Activated B cell treated with CpG ODN at 0.5 μM for 24 hours (primary cell): ENCODE data around the gene GABRG3. TPM values are rescaled to one million over a fixed set of nuclear protein-coding genes. Genes with fewer than 3 reads are reported as not detected.

Experiments used
- ATAC-seq: fragments of 200-7000 bp; cut with Tn5 transposase; one replicate; pipeline ENCODE4 v1.10.0; 2021; ENCODE audit warnings: low read depth, mild to moderate bottlenecking, moderate library complexity
- CTCF ChIA-PET: fragments of 350-600 bp; sonication (Branson Sonifier 250); formaldehyde crosslinking; loops from one replicate; lab custom pipeline; 2021; ENCODE audit warnings: antibody characterized with exemption; lab: Charles Lee
- POLR2A ChIA-PET: fragments of 350-600 bp; sonication (Branson Sonifier 250); formaldehyde crosslinking; loops from one replicate; lab custom pipeline; 2021; ENCODE audit warnings: antibody characterized with exemption; lab: Charles Lee
- DNase-seq: peaks from one replicate; pipeline ENCODE4 v3.0.0; 2022
- H3K27ac Mint-ChIP-seq: one replicate; pipeline ENCODE4 v1.8.0; 2020; ENCODE audit warnings: mixed read lengths
- H3K27me3 Mint-ChIP-seq: one replicate; pipeline ENCODE4 v1.8.0; 2021; ENCODE audit warnings: mixed read lengths
- H3K36me3 Mint-ChIP-seq: one replicate; pipeline ENCODE4 v1.8.0; 2021; ENCODE audit warnings: low read depth, mixed read lengths
- H3K4me1 Mint-ChIP-seq: one replicate; pipeline ENCODE4 v1.8.0; 2021; ENCODE audit warnings: mixed read lengths
- H3K4me3 Mint-ChIP-seq: one replicate; pipeline ENCODE4 v1.8.0; 2020; ENCODE audit warnings: mild to moderate bottlenecking, mixed read lengths
- H3K9me3 Mint-ChIP-seq: one replicate; pipeline ENCODE4 v1.8.0; 2020; ENCODE audit warnings: mixed read lengths
- CTCF ChIP-seq: fragments of 200-600 bp; IDR thresholded peaks from one replicate; pipeline ENCODE4 v1.8.0; 2022; ENCODE audit warnings: antibody characterized with exemption, mild to moderate bottlenecking
- intact Hi-C: fragments of 100-400 bp; cut with micrococcal nuclease; formaldehyde crosslinking; loops from one replicate; pipeline ENCODE4 v1.15.1; 2024
- total RNA-seq: library from RNA; stranded (reverse); gene quantifications from 2 replicates; pipeline ENCODE4 v1.2.3, GENCODE V29; 2022

Gene GABRG3
- total RNA-seq, 1 donor from 2014 or later: not detected

GRCh38 chr15:27352136-27352535 lies 381.2 kb downstream of the GABRG3 start:
- Mint-ChIP-seq H3K36me3 (no peaks in the 10 kb centered on the region), H3K4me3 (no peak overlapping the region), H3K27ac (no peak overlapping the region), H3K27me3 (no peaks in the 10 kb centered on the region), H3K9me3 (no peaks in the 10 kb centered on the region), H3K4me1 (no peaks in the 10 kb centered on the region)
- ChIA-PET CTCF (no interaction called here), POLR2A (no interaction called here)
- DNase-seq (no peak), ATAC-seq (no peak)
- no peak for TF ChIP-seq CTCF
- intact Hi-C loops: no loop called here

- Mint-ChIP-seq H3K4me3 (no peak overlapping the region), H3K9me3 (no peaks in the 10 kb centered on the region), H3K27ac (no peak overlapping the region), H3K27me3 (no peaks in the 10 kb centered on the region), H3K36me3 (no peaks in the 10 kb centered on the region), H3K4me1 (no peaks in the 10 kb centered on the region)
- ChIA-PET CTCF (no interaction called here), POLR2A (no interaction called here)
- TF ChIP-seq CTCF: no peak
- DNase-seq: no peak
- no peak for ATAC-seq
- intact Hi-C loops: no loop called here
Observed at GRCh38 chr15:27353856-27354255, 382.9 kb downstream of the GABRG3 start.

GRCh38 chr15:27358751-27359434 lies 387.9 kb downstream of the GABRG3 start:
- intact Hi-C loops: no loop called here
- no peak for TF ChIP-seq CTCF
- Mint-ChIP-seq H3K27me3 (no peaks in the 10 kb centered on the region), H3K4me1 (no peaks in the 10 kb centered on the region), H3K9me3 (no peaks in the 10 kb centered on the region), H3K4me3 (no peak overlapping the region), H3K36me3 (no peaks in the 10 kb centered on the region), H3K27ac (no peak overlapping the region)
- ATAC-seq (no peak), DNase-seq (no peak)
- POLR2A ChIA-PET: no interaction called here
- CTCF ChIA-PET: no interaction called here

GRCh38 chr15:27359586-27359985 lies 388.6 kb downstream of the GABRG3 start:
- intact Hi-C loops: no loop called here
- no peak for TF ChIP-seq CTCF
- DNase-seq (no peak), ATAC-seq (no peak)
- H3K9me3 Mint-ChIP-seq: no peaks in the 10 kb centered on the region
- ChIA-PET POLR2A (no interaction called here), CTCF (no interaction called here)
- H3K27me3 Mint-ChIP-seq: no peaks in the 10 kb centered on the region
- H3K36me3 Mint-ChIP-seq: no peaks in the 10 kb centered on the region
- H3K27ac Mint-ChIP-seq: no peak overlapping the region
- H3K4me1 Mint-ChIP-seq: no peaks in the 10 kb centered on the region
- H3K4me3 Mint-ChIP-seq: no peak overlapping the region

GRCh38 chr15:27360316-27360715 lies 389.3 kb downstream of the GABRG3 start:
- intact Hi-C loops: no loop called here
- ChIA-PET CTCF (no interaction called here), POLR2A (no interaction called here)
- Mint-ChIP-seq H3K27me3 (no peaks in the 10 kb centered on the region), H3K36me3 (no peaks in the 10 kb centered on the region), H3K27ac (no peak overlapping the region), H3K9me3 (no peaks in the 10 kb centered on the region), H3K4me3 (no peak overlapping the region), H3K4me1 (no peaks in the 10 kb centered on the region)
- DNase-seq (no peak), ATAC-seq (no peak)
- no peak for TF ChIP-seq CTCF
